Fibroblast of lung (primary cell): ENCODE data around the gene CACNG3.

Source experiments
- CTCF ChIP-seq, 2 donors: IDR thresholded peaks in 1 of 2; conservative IDR thresholded peaks in 1 of 2; 1 replicate in 1 of 2; 2 replicates in 1 of 2; pipeline ENCODE4 v1.5.1; 2011 to 2012; ENCODE audit warnings: low read length in 2 of 2, control low read depth in 1 of 2, inconsistent platforms in 1 of 2, low read depth in 1 of 2, mild to moderate bottlenecking in 1 of 2
- EZH2 ChIP-seq: IDR thresholded peaks from 2 replicates; pipeline ENCODE4 v1.5.1; 2012; ENCODE audit warnings: low read length, control low read depth, mild to moderate bottlenecking; ENCODE audit errors: missing control alignments

- TF ChIP-seq CTCF (conservative IDR thresholded peaks at IDR 0.05 in 1 of 2, IDR thresholded peaks at IDR 0.05 in 1 of 2; ENCODE audit: low read depth in 1 of 2, low read length in 2 of 2) = no peak
- TF ChIP-seq EZH2 = no peak
These were observed 17.5 kb downstream of the CACNG3 start for GRCh38 chr16:24273508-24274182.
